SJSA1 (cell line): ENCODE results near the gene INTS3. TPM values are rescaled to one million over a fixed set of nuclear protein-coding genes. Genes with fewer than 3 reads are reported as not detected.

ENCODE experiments used
- DNase-seq, 2 experiments: peaks; one replicate each; pipeline ENCODE4 v3.0.0-alpha.2; 2015 to 2020; ENCODE audit warnings: low spot score in 2 of 2, low read depth in 1 of 2
- H3K27ac ChIP-seq: fragments of 250-450 bp; sonication (Bioruptor Pico); 2 replicates; pipeline ENCODE4 v1.5.1; 2020; ENCODE audit warnings: mild to moderate bottlenecking, moderate library complexity
- H3K27me3 ChIP-seq: fragments of 250-450 bp; sonication (Bioruptor Pico); replicated peaks from 2 replicates; pipeline ENCODE4 v1.5.1; 2020; ENCODE audit warnings: mild to moderate bottlenecking, moderate library complexity
- H3K36me3 ChIP-seq: fragments of 250-450 bp; sonication (Bioruptor Pico); 2 replicates; pipeline ENCODE4 v1.5.1; 2020; ENCODE audit warnings: mild to moderate bottlenecking
- H3K4me1 ChIP-seq: fragments of 250-450 bp; sonication (Bioruptor Pico); replicated peaks from 2 replicates; pipeline ENCODE4 v1.6.1; 2021; ENCODE audit warnings: mild to moderate bottlenecking
- H3K4me3 ChIP-seq: fragments of 250-450 bp; sonication (Bioruptor Pico); 2 replicates; pipeline ENCODE4 v1.5.1; 2020; ENCODE audit warnings: mild to moderate bottlenecking
- H3K9me3 ChIP-seq: fragments of 250-450 bp; sonication (Bioruptor Pico); replicated peaks from 2 replicates; pipeline ENCODE4 v1.5.1; 2020; ENCODE audit warnings: mild to moderate bottlenecking
- total RNA-seq: library from RNA; depleted of rRNA; stranded (reverse); fragments of >200 nt; shearing (Covaris generic); gene quantifications from 2 replicates; pipeline ENCODE4 v1.2.3, GENCODE V29; 2014

Gene INTS3
- total RNA-seq, 1 experiment from 2014 or later, result 23.4 TPM

GRCh38 chr1:153773096-153773921, 45.5 kb downstream of the INTS3 start:
- Histone ChIP-seq H3K36me3 (peaks cover 25% of the 10 kb centered on the region), H3K27ac (no peak overlapping the region), H3K4me3 (no peak overlapping the region), H3K9me3 (no peaks in the 10 kb centered on the region), H3K27me3 (no peaks in the 10 kb centered on the region), H3K4me1 (peaks cover 16% of the 10 kb centered on the region)
- DNase-seq, result no peak

GRCh38 chr1:153774026-153774595, 46.3 kb downstream of the INTS3 start:
- Histone ChIP-seq H3K36me3 (peaks cover 22% of the 10 kb centered on the region), H3K27ac (no peak overlapping the region), H3K4me1 (peaks cover 16% of the 10 kb centered on the region), H3K27me3 (no peaks in the 10 kb centered on the region), H3K9me3 (no peaks in the 10 kb centered on the region), H3K4me3 (no peak overlapping the region)
- no peak for DNase-seq

GRCh38 chr1:153774780-153775457, 47.1 kb downstream of the INTS3 start, which contains the start of gene SLC27A3:
Gene SLC27A3 (plus strand): TSS chr1:153775407. CDS start chr1:153775498, 91 bp downstream.
- Histone ChIP-seq H3K4me1 (peaks cover 16% of the 10 kb centered on the region), H3K27me3 (no peaks in the 10 kb centered on the region), H3K36me3 (peaks cover 22% of the 10 kb centered on the region), H3K4me3 (peak within 1 kb of the TSS; percentile 52), H3K9me3 (no peaks in the 10 kb centered on the region), H3K27ac (no peak within 1 kb of the TSS)
- DNase-seq, result peak in 1 of 2 experiments; percentile 59

- Histone ChIP-seq H3K4me1 (peaks cover 16% of the 10 kb centered on the region), H3K36me3 (peaks cover 18% of the 10 kb centered on the region)
Observed at GRCh38 chr1:153775458-153776327, 47.8 kb downstream of the INTS3 start.

GRCh38 chr1:153776352-153776751, 48.5 kb downstream of the INTS3 start:
- Histone ChIP-seq H3K27ac (no peak overlapping the region), H3K9me3 (no peaks in the 10 kb centered on the region), H3K36me3 (peaks cover 15% of the 10 kb centered on the region), H3K4me3 (peak overlapping the region; percentile 52), H3K4me1 (peaks cover 16% of the 10 kb centered on the region), H3K27me3 (no peaks in the 10 kb centered on the region)
- no peak for DNase-seq

More at GRCh38 chr1:153775458-153776327, 47.8 kb downstream of the INTS3 start:
- Histone ChIP-seq H3K27me3 (no peaks in the 10 kb centered on the region), H3K9me3 (no peaks in the 10 kb centered on the region), H3K27ac (no peak overlapping the region), H3K4me3 (peak overlapping the region; percentile 52)
- peak in 1 of 2 experiments; percentile 58 for DNase-seq

- Histone ChIP-seq H3K9me3 (no peaks in the 10 kb centered on the region), H3K27ac (no peak overlapping the region), H3K4me1 (peaks cover 16% of the 10 kb centered on the region), H3K27me3 (no peaks in the 10 kb centered on the region), H3K4me3 (no peak overlapping the region), H3K36me3 (peaks cover 10% of the 10 kb centered on the region)
- DNase-seq, result no peak
Observed at GRCh38 chr1:153776845-153777370, 49.1 kb downstream of the INTS3 start.

GRCh38 chr1:153777648-153778047, 49.8 kb downstream of the INTS3 start:
- peaks cover 4% of the 10 kb centered on the region; the same call in 1 of the 2 replicates for H3K36me3 ChIP-seq
- H3K4me3 ChIP-seq, result no peak overlapping the region
- H3K27ac ChIP-seq, result no peak overlapping the region
- H3K9me3 ChIP-seq, result no peaks in the 10 kb centered on the region
- DNase-seq, result no peak
- peaks cover 16% of the 10 kb centered on the region for H3K4me1 ChIP-seq
- H3K27me3 ChIP-seq, result no peaks in the 10 kb centered on the region

GRCh38 chr1:153778051-153778823, 50.4 kb downstream of the INTS3 start:
- DNase-seq, result no peak
- no peaks in the 10 kb centered on the region for H3K9me3 ChIP-seq
- no peak overlapping the region for H3K4me3 ChIP-seq
- H3K36me3 ChIP-seq, result no peaks in the 10 kb centered on the region; the same call in 1 of the 2 replicates
- no peaks in the 10 kb centered on the region for H3K27me3 ChIP-seq
- H3K4me1 ChIP-seq, result peaks cover 22% of the 10 kb centered on the region
- no peak overlapping the region for H3K27ac ChIP-seq

GRCh38 chr1:153778824-153779519, 51.1 kb downstream of the INTS3 start:
- DNase-seq, result no peak
- Histone ChIP-seq H3K4me3 (no peak overlapping the region), H3K27me3 (no peaks in the 10 kb centered on the region), H3K36me3 (no peaks in the 10 kb centered on the region), H3K9me3 (no peaks in the 10 kb centered on the region), H3K27ac (no peak overlapping the region), H3K4me1 (peaks cover 27% of the 10 kb centered on the region)

GRCh38 chr1:153779781-153780541, 52.1 kb downstream of the INTS3 start:
- Histone ChIP-seq H3K27ac (no peak overlapping the region), H3K36me3 (no peaks in the 10 kb centered on the region), H3K4me1 (peaks cover 26% of the 10 kb centered on the region), H3K4me3 (no peak overlapping the region), H3K27me3 (no peaks in the 10 kb centered on the region), H3K9me3 (no peaks in the 10 kb centered on the region)
- no peak for DNase-seq

- Histone ChIP-seq H3K27ac (no peak overlapping the region), H3K27me3 (no peaks in the 10 kb centered on the region), H3K9me3 (no peaks in the 10 kb centered on the region), H3K4me3 (no peak overlapping the region), H3K4me1 (peaks cover 20% of the 10 kb centered on the region), H3K36me3 (no peaks in the 10 kb centered on the region)
- no peak for DNase-seq
Observed at GRCh38 chr1:153780551-153780950, 52.7 kb downstream of the INTS3 start.
